Naive thymus-derived CD4-positive, alpha-beta T cell (primary cell): ENCODE results near the gene COX8C. TPM values are rescaled to one million over a fixed set of nuclear protein-coding genes. Genes with fewer than 3 reads are reported as not detected.

Experiments used
- ATAC-seq: fragments of 150-1000 bp; cut with Tn5 transposase; 2 replicates; pipeline ENCODE4 v1.10.0; 2021; ENCODE audit warnings: mild to moderate bottlenecking, moderate library complexity
- CTCF ChIA-PET: fragments of 350-600 bp; sonication (Branson Sonifier 250); formaldehyde crosslinking; loops from one replicate; lab custom pipeline; 2021; ENCODE audit warnings: antibody characterized with exemption; lab: Charles Lee
- POLR2A ChIA-PET: fragments of 350-600 bp; sonication (Branson Sonifier 250); formaldehyde crosslinking; loops from one replicate; lab custom pipeline; 2021; ENCODE audit warnings: antibody characterized with exemption, inconsistent platforms; lab: Charles Lee
- DNase-seq, 9 donors: peaks; one replicate each; pipeline versions ENCODE4 v3.0.0 to v3.0.0-alpha.2; 2020 to 2022; ENCODE audit warnings: mixed read lengths in 1 of 9
- H3K27ac ChIP-seq: one replicate; pipeline ENCODE4 v1.7.0; 2013; ENCODE audit warnings: mild to moderate bottlenecking, low read depth, low read length, moderate library complexity
- H3K27me3 ChIP-seq, 2 donors: one replicate each; pipeline ENCODE4 v1.7.0; 2013; ENCODE audit warnings: low read length in 2 of 2, mild to moderate bottlenecking in 2 of 2, moderate library complexity in 2 of 2; ENCODE audit not compliant: control insufficient read depth in 2 of 2, insufficient read depth in 2 of 2
- H3K36me3 ChIP-seq, 3 experiments: 1 replicate in 2 of 3; 2 replicates in 1 of 3; pipeline ENCODE4 v1.7.0; 2013; ENCODE audit warnings: low read length in 3 of 3, mild to moderate bottlenecking in 3 of 3, moderate library complexity in 1 of 3; ENCODE audit not compliant: insufficient read depth in 3 of 3, control insufficient read depth in 2 of 3
- H3K4me1 ChIP-seq, 2 donors: one replicate each; pipeline ENCODE4 v1.7.0; 2013; ENCODE audit warnings: low read length in 2 of 2, mild to moderate bottlenecking in 2 of 2, moderate library complexity in 1 of 2; ENCODE audit not compliant: control insufficient read depth in 2 of 2, insufficient read depth in 2 of 2
- H3K4me3 ChIP-seq: 2 replicates; pipeline ENCODE4 v1.7.0; 2013; ENCODE audit warnings: mild to moderate bottlenecking, low read length
- H3K9me3 ChIP-seq, 3 experiments: 1 replicate in 2 of 3; 2 replicates in 1 of 3; pipeline ENCODE4 v1.7.0; 2013; ENCODE audit warnings: low read length in 3 of 3; ENCODE audit not compliant: control insufficient read depth in 2 of 3
- H3K27ac Mint-ChIP-seq, 9 donors: one replicate each; pipeline ENCODE4 v1.8.0; 2020 to 2022; ENCODE audit warnings: mixed read lengths in 9 of 9, mild to moderate bottlenecking in 8 of 9, moderate library complexity in 5 of 9, inconsistent platforms in 2 of 9
- H3K27me3 Mint-ChIP-seq, 5 donors: one replicate each; pipeline ENCODE4 v1.8.0; 2021 to 2022; ENCODE audit warnings: mixed read lengths in 5 of 5, mild to moderate bottlenecking in 1 of 5
- H3K36me3 Mint-ChIP-seq, 5 donors: one replicate each; pipeline ENCODE4 v1.8.0; 2020 to 2022; ENCODE audit warnings: mixed read lengths in 5 of 5, mild to moderate bottlenecking in 3 of 5, inconsistent platforms in 1 of 5
- H3K4me1 Mint-ChIP-seq, 7 donors: one replicate each; pipeline ENCODE4 v1.8.0; 2020 to 2022; ENCODE audit warnings: mixed read lengths in 7 of 7, mild to moderate bottlenecking in 3 of 7, inconsistent platforms in 1 of 7
- H3K4me3 Mint-ChIP-seq, 10 donors: one replicate each; pipeline ENCODE4 v1.8.0; 2020 to 2022; ENCODE audit warnings: mild to moderate bottlenecking in 10 of 10, mixed read lengths in 10 of 10, moderate library complexity in 6 of 10, inconsistent platforms in 2 of 10
- H3K9me3 Mint-ChIP-seq, 11 donors: one replicate each; pipeline ENCODE4 v1.8.0; 2020 to 2022; ENCODE audit warnings: mixed read lengths in 11 of 11, mild to moderate bottlenecking in 4 of 11, inconsistent platforms in 1 of 11, moderate library complexity in 1 of 11
- intact Hi-C, 2 donors: fragments of 100-400 bp; cut with micrococcal nuclease; formaldehyde crosslinking; loops; one replicate each; pipeline ENCODE4 v1.15.1; 2023
- polyA plus RNA-seq, 2 donors: library from polyadenylated mRNA; unstranded; fragments of 300-500 nt; fragmentation: Illumina TruSeq; gene quantifications; one replicate each; pipeline ENCODE4 v1.2.3, GENCODE V29; 2021
- total RNA-seq, 6 experiments: library from RNA in 5 of 6; stranded (reverse) in 5 of 6; gene quantifications; 1 replicate in 5 of 6; 2 replicates in 1 of 6; pipeline ENCODE4 v1.2.3 and lab custom pipeline; 2021 to 2026

Gene COX8C
- total and polyA plus RNA-seq, 7 experiments from 2014 or later = not detected

- Histone ChIP-seq H3K27me3 (no peaks in the 10 kb centered on the region), H3K9me3 (no peaks in the 10 kb centered on the region), H3K4me1 (peaks cover 19 to 21% of the 10 kb centered on the region in 2 donors), H3K27ac (peak within 1 kb of the TSS; percentile 90), H3K36me3 (no peaks in the 10 kb centered on the region), H3K4me3 (peak within 1 kb of the TSS; percentile 86)
- H3K27me3 Mint-ChIP-seq = no peaks in the 10 kb centered on the region
- H3K36me3 Mint-ChIP-seq = peaks cover 0 to 4% (median 0%) of the 10 kb centered on the region in 5 donors
- DNase-seq (peak; percentile 91 to 95 (median 93)), ATAC-seq (peak; percentile 96)
- H3K4me3 Mint-ChIP-seq = peak within 1 kb of the TSS; percentile 90 to 96 (median 92)
- peaks cover 0 to 6% (median 0%) of the 10 kb centered on the region in 11 donors for H3K9me3 Mint-ChIP-seq
- peak within 1 kb of the TSS; percentile 87 to 98 (median 93) for H3K27ac Mint-ChIP-seq
- H3K4me1 Mint-ChIP-seq = peaks cover 34 to 64% (median 54%) of the 10 kb centered on the region in 7 donors
- ChIA-PET CTCF (no interaction called here), POLR2A (no interaction called here)
- intact Hi-C loops = loop anchor here (1.0 to 5.0 kb wide), 9 partner anchors 126 to 842 kb away; partner anchors contain the start of genes GOLGA5 (in 2 of the 2), GON7 (in 2 of the 2), UBR7 (in 2 of the 2) and DDX24 (in 1 of the 2)
Observed at GRCh38 chr14:93332853-93333630, 13.9 kb upstream of the COX8C start, which contains the start of gene BTBD7. Gene BTBD7, minus strand, starts transcription at chr14:93333036. Its CDS starts 36,985 bp downstream, at chr14:93296051.

GRCh38 chr14:93333631-93334103 lies 13.3 kb upstream of the COX8C start:
- Histone ChIP-seq H3K27ac (peak overlapping the region; percentile 90), H3K4me3 (peak overlapping the region; percentile 86), H3K27me3 (no peaks in the 10 kb centered on the region), H3K9me3 (no peaks in the 10 kb centered on the region), H3K36me3 (no peaks in the 10 kb centered on the region), H3K4me1 (peaks cover 19 to 21% of the 10 kb centered on the region in 2 donors)
- peak overlapping the region; percentile 87 to 97 (median 92) for H3K27ac Mint-ChIP-seq
- H3K4me3 Mint-ChIP-seq = peak overlapping the region; percentile 87 to 96 (median 92)
- ChIA-PET CTCF (no interaction called here), POLR2A (interaction anchor here (1.0 kb wide), 1 partner anchor 126 kb away, joined by 3 read pairs; the partner anchor contains the start of gene UBR7)
- DNase-seq = no peak
- H3K4me1 Mint-ChIP-seq = peaks cover 29 to 57% (median 48%) of the 10 kb centered on the region in 7 donors
- no peak for ATAC-seq
- H3K9me3 Mint-ChIP-seq = peaks cover 0 to 6% (median 0%) of the 10 kb centered on the region in 11 donors
- intact Hi-C loops = loop anchor here (1.0 to 5.0 kb wide), 8 partner anchors 126 to 841 kb away; partner anchors contain the start of genes GOLGA5 (in 2 of the 2), GON7 (in 2 of the 2), UBR7 (in 2 of the 2) and DDX24 (in 1 of the 2)
- peaks cover 0 to 4% (median 0%) of the 10 kb centered on the region in 5 donors for H3K36me3 Mint-ChIP-seq
- no peaks in the 10 kb centered on the region for H3K27me3 Mint-ChIP-seq

- Histone ChIP-seq H3K36me3 (no peaks in the 10 kb centered on the region), H3K9me3 (no peaks in the 10 kb centered on the region), H3K27me3 (no peaks in the 10 kb centered on the region), H3K4me3 (no peak overlapping the region), H3K27ac (no peak overlapping the region), H3K4me1 (no peaks in the 10 kb centered on the region)
- Mint-ChIP-seq H3K9me3 (peaks cover 0 to 8% (median 0%) of the 10 kb centered on the region in 11 donors), H3K4me1 (peaks cover 0 to 22% (median 14%) of the 10 kb centered on the region in 7 donors), H3K4me3 (no peak overlapping the region), H3K27me3 (peaks cover 0 to 5% (median 4%) of the 10 kb centered on the region in 5 donors), H3K27ac (peak overlapping the region in 1 of 9 donors; percentile 65), H3K36me3 (peaks cover 0 to 6% (median 4%) of the 10 kb centered on the region in 5 donors)
- intact Hi-C loops = no loop called here
- ChIA-PET CTCF (no interaction called here), POLR2A (interaction anchor here (0.6 kb wide), 1 partner anchor 20 kb away, joined by 3 read pairs; no protein-coding TSS in a partner anchor)
- DNase-seq (no peak), ATAC-seq (no peak)
Observed at GRCh38 chr14:93337143-93337753, 9.7 kb upstream of the COX8C start.

- Histone ChIP-seq H3K9me3 (no peaks in the 10 kb centered on the region), H3K36me3 (no peaks in the 10 kb centered on the region), H3K27me3 (no peaks in the 10 kb centered on the region), H3K27ac (no peak overlapping the region), H3K4me1 (no peaks in the 10 kb centered on the region), H3K4me3 (no peak overlapping the region)
- Mint-ChIP-seq H3K27me3 (peaks cover 0 to 5% (median 4%) of the 10 kb centered on the region in 5 donors), H3K27ac (no peak overlapping the region), H3K4me3 (no peak overlapping the region), H3K4me1 (peaks cover 0 to 22% (median 14%) of the 10 kb centered on the region in 7 donors), H3K9me3 (peaks cover 0 to 11% (median 0%) of the 10 kb centered on the region in 11 donors), H3K36me3 (peaks cover 0 to 11% (median 6%) of the 10 kb centered on the region in 5 donors)
- ATAC-seq (no peak), DNase-seq (no peak)
- ChIA-PET POLR2A (interaction anchor here (0.6 kb wide), 1 partner anchor 21 kb away, joined by 3 read pairs; no protein-coding TSS in a partner anchor), CTCF (no interaction called here)
- intact Hi-C loops = no loop called here
Observed at GRCh38 chr14:93337884-93338283, 9.1 kb upstream of the COX8C start.

GRCh38 chr14:93343266-93343665 lies 3.7 kb upstream of the COX8C start:
- Mint-ChIP-seq H3K4me3 (no peak overlapping the region), H3K4me1 (no peaks in the 10 kb centered on the region), H3K36me3 (peaks cover 0 to 11% (median 2%) of the 10 kb centered on the region in 5 donors), H3K27me3 (peaks cover 0 to 7% (median 4%) of the 10 kb centered on the region in 5 donors), H3K9me3 (peaks cover 0 to 9% (median 3%) of the 10 kb centered on the region in 11 donors), H3K27ac (no peak overlapping the region)
- no peak overlapping the region for H3K4me3 ChIP-seq
- no peaks in the 10 kb centered on the region for H3K9me3 ChIP-seq
- ChIA-PET POLR2A (no interaction called here), CTCF (no interaction called here)
- H3K4me1 ChIP-seq = no peaks in the 10 kb centered on the region
- H3K36me3 ChIP-seq = no peaks in the 10 kb centered on the region
- H3K27me3 ChIP-seq = no peaks in the 10 kb centered on the region
- no peak overlapping the region for H3K27ac ChIP-seq
- DNase-seq = no peak
- ATAC-seq = peak; percentile 47
- intact Hi-C loops = no loop called here

- Histone ChIP-seq H3K27ac (no peak overlapping the region), H3K36me3 (no peaks in the 10 kb centered on the region), H3K4me1 (no peaks in the 10 kb centered on the region), H3K9me3 (no peaks in the 10 kb centered on the region), H3K4me3 (no peak overlapping the region), H3K27me3 (no peaks in the 10 kb centered on the region)
- Mint-ChIP-seq H3K27ac (no peak overlapping the region), H3K36me3 (peaks cover 0 to 11% (median 2%) of the 10 kb centered on the region in 5 donors), H3K4me3 (no peak overlapping the region), H3K27me3 (peaks cover 3 to 7% (median 5%) of the 10 kb centered on the region in 5 donors), H3K4me1 (no peaks in the 10 kb centered on the region), H3K9me3 (peaks cover 0 to 9% (median 3%) of the 10 kb centered on the region in 11 donors)
- DNase-seq (no peak), ATAC-seq (no peak)
- ChIA-PET CTCF (no interaction called here), POLR2A (no interaction called here)
- intact Hi-C loops = no loop called here
Observed at GRCh38 chr14:93343797-93344196, 3.2 kb upstream of the COX8C start.
